WTC11 (cell line): ENCODE results near the gene SERPINH1. TPM values are rescaled to one million over a fixed set of nuclear protein-coding genes. Genes with fewer than 3 reads are reported as not detected.

ENCODE experiments used
- ATAC-seq: fragments of 200-7000 bp; cut with Tn5 transposase; 2 replicates; pipeline ENCODE4 v1.10.0; 2021; ENCODE audit warnings: mild to moderate bottlenecking, moderate library complexity
- CTCF ChIA-PET: fragments of 300-600 bp; sonication (Branson Sonifier 250); formaldehyde crosslinking; loops from one replicate; lab custom pipeline; 2021; ENCODE audit warnings: antibody characterized with exemption; lab: Charles Lee
- POLR2A ChIA-PET: fragments of 350-600 bp; sonication (Branson Sonifier 250); formaldehyde crosslinking; loops from one replicate; lab custom pipeline; 2021; ENCODE audit warnings: antibody characterized with exemption; lab: Charles Lee
- DNase-seq: peaks from one replicate; pipeline ENCODE4 v3.0.0; 2021; ENCODE audit warnings: low spot score
- H3K27ac Mint-ChIP-seq: 2 replicates; pipeline ENCODE4 v1.8.0; 2021; ENCODE audit warnings: mixed read lengths
- H3K27me3 Mint-ChIP-seq: 2 replicates; pipeline ENCODE4 v1.8.0; 2021; ENCODE audit warnings: low read depth, mild to moderate bottlenecking, moderate library complexity, mixed read lengths
- H3K36me3 Mint-ChIP-seq: 2 replicates; pipeline ENCODE4 v1.8.0; 2021; ENCODE audit warnings: mixed read lengths
- H3K4me1 Mint-ChIP-seq: 2 replicates; pipeline ENCODE4 v1.8.0; 2022; ENCODE audit warnings: mixed read lengths
- H3K4me3 Mint-ChIP-seq: 2 replicates; pipeline ENCODE4 v1.8.0; 2021; ENCODE audit warnings: mild to moderate bottlenecking, moderate library complexity, mixed read lengths
- H3K9me3 Mint-ChIP-seq: 2 replicates; pipeline ENCODE4 v1.8.0; 2021; ENCODE audit warnings: mixed read lengths
- FOXK1 ChIP-seq: sonication (generic); formaldehyde crosslinking; IDR thresholded peaks from 2 replicates; pipeline ENCODE4 v1.8.0; 2022; ENCODE audit warnings: mild to moderate bottlenecking, moderate library complexity, missing genetic modification reagents
- GABPB1 ChIP-seq: sonication (generic); formaldehyde crosslinking; IDR thresholded peaks from 2 replicates; pipeline ENCODE4 v1.8.1; 2023; ENCODE audit warnings: mild to moderate bottlenecking, missing genetic modification reagents
- MYBL2 ChIP-seq: sonication (generic); formaldehyde crosslinking; IDR thresholded peaks from 2 replicates; pipeline ENCODE4 v1.8.1; 2023; ENCODE audit warnings: mild to moderate bottlenecking, moderate library complexity, missing genetic modification reagents
- OVOL2 ChIP-seq: fragments of 250-450 bp; sonication (Bioruptor Pico); IDR thresholded peaks from 2 replicates; pipeline ENCODE4 v1.9.0; 2021; ENCODE audit warnings: mild to moderate bottlenecking, borderline replicate concordance
- PRRX2 ChIP-seq: fragments of 250-450 bp; sonication (Bioruptor Pico); IDR thresholded peaks from 2 replicates; pipeline ENCODE4 v1.8.0; 2021; ENCODE audit warnings: mild to moderate bottlenecking
- TEAD4 ChIP-seq: sonication (generic); formaldehyde crosslinking; IDR thresholded peaks from 2 replicates; pipeline ENCODE4 v1.8.0; 2022; ENCODE audit warnings: mild to moderate bottlenecking, missing genetic modification reagents
- ZNF317 ChIP-seq: sonication (generic); formaldehyde crosslinking; IDR thresholded peaks from 2 replicates; pipeline ENCODE4 v1.8.1; 2023; ENCODE audit warnings: low read depth, mild to moderate bottlenecking, moderate library complexity, missing genetic modification reagents, borderline replicate concordance
- total RNA-seq: library from RNA; stranded (reverse); gene quantifications from 3 replicates; pipeline ENCODE4 v1.2.3, GENCODE V29; 2021
- TF ChIP-seq, protein P1 (sequence below): sonication (generic); formaldehyde crosslinking; IDR thresholded peaks from 2 replicates; pipeline ENCODE4 v1.8.1; 2022; ENCODE audit warnings: mild to moderate bottlenecking, missing genetic modification reagents, moderate library complexity, borderline replicate concordance
- TF ChIP-seq, protein P2 (sequence below): sonication (generic); formaldehyde crosslinking; IDR thresholded peaks from 2 replicates; pipeline ENCODE4 v1.8.0; 2022; ENCODE audit warnings: mild to moderate bottlenecking, missing genetic modification reagents
- TF ChIP-seq, protein P3 (sequence below): sonication (generic); formaldehyde crosslinking; IDR thresholded peaks from 2 replicates; pipeline ENCODE4 v1.8.0; 2022; ENCODE audit warnings: missing genetic modification reagents
- TF ChIP-seq, protein P4 (sequence below): sonication (generic); formaldehyde crosslinking; IDR thresholded peaks from 2 replicates; pipeline ENCODE4 v1.8.0; 2023; ENCODE audit warnings: mild to moderate bottlenecking, missing genetic modification reagents
- TF ChIP-seq, protein P5 (sequence below): sonication (generic); formaldehyde crosslinking; IDR thresholded peaks from 2 replicates; pipeline ENCODE4 v1.8.0; 2022; ENCODE audit warnings: mild to moderate bottlenecking, missing genetic modification reagents

SERPINH1 gene
- total RNA-seq, 1 experiment from 2014 or later, result 411 TPM

DNA sequence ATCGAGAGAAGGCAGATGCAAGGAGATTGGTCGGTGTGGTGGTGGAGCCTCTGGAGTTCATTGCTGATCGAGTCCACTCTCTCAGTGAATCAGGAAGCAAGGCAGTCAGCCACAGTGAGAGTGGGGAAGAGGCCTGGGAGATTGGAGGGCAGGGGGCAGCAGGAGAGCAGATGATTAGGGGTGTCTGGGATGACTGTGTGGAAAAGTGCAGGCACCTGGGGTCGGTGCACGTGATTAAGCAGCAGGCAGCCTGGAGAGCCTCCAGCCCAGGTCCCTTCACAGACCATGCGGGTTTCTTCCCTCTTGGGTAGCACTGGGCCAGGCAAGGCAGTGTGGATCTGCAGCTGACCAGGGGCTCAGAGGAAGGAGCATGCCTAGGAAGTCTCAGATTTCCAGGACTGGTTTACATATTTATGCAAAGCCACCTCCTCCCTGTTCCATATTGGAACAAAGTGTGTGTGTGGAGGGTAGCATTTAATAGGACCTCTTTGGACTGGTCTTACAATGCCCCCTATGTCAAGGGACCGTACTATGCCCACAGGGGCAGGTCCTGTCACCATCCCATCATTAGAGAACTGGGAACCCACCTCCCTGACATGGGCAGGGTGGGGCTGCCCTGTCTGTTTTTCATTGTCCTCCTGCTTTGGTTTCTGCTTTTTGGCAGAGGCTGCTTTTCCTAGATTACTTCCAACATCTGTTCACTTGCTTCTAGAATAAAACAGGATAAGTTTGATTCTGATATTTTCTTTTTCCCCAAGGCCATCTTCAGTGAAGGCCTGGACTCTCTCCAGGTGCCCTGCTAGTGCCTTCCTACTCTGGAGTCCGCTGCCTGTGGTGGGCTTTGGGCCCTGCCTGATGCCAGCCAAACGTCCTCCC lies 22.4 kb upstream of the SERPINH1 start:
- DNase-seq, result no peak
- H3K27me3 Mint-ChIP-seq, result peaks cover 2% of the 10 kb centered on the region; the same call in 1 of the 2 replicates
- H3K4me3 Mint-ChIP-seq, result no peak overlapping the region
- no peaks in the 10 kb centered on the region for H3K4me1 Mint-ChIP-seq
- ATAC-seq, result no peak
- TF ChIP-seq, protein P1, sequence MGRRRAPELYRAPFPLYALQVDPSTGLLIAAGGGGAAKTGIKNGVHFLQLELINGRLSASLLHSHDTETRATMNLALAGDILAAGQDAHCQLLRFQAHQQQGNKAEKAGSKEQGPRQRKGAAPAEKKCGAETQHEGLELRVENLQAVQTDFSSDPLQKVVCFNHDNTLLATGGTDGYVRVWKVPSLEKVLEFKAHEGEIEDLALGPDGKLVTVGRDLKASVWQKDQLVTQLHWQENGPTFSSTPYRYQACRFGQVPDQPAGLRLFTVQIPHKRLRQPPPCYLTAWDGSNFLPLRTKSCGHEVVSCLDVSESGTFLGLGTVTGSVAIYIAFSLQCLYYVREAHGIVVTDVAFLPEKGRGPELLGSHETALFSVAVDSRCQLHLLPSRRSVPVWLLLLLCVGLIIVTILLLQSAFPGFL, result no peak
- H3K36me3 Mint-ChIP-seq, result no peaks in the 10 kb centered on the region
- H3K27ac Mint-ChIP-seq, result no peak overlapping the region
- ChIA-PET CTCF (interaction anchor here (1.1 to 1.2 kb wide), 2 partner anchors 8 to 114 kb away, joined by 3 read pairs; no protein-coding TSS in a partner anchor), POLR2A (no interaction called here)
- H3K9me3 Mint-ChIP-seq, result no peaks in the 10 kb centered on the region

DNA sequence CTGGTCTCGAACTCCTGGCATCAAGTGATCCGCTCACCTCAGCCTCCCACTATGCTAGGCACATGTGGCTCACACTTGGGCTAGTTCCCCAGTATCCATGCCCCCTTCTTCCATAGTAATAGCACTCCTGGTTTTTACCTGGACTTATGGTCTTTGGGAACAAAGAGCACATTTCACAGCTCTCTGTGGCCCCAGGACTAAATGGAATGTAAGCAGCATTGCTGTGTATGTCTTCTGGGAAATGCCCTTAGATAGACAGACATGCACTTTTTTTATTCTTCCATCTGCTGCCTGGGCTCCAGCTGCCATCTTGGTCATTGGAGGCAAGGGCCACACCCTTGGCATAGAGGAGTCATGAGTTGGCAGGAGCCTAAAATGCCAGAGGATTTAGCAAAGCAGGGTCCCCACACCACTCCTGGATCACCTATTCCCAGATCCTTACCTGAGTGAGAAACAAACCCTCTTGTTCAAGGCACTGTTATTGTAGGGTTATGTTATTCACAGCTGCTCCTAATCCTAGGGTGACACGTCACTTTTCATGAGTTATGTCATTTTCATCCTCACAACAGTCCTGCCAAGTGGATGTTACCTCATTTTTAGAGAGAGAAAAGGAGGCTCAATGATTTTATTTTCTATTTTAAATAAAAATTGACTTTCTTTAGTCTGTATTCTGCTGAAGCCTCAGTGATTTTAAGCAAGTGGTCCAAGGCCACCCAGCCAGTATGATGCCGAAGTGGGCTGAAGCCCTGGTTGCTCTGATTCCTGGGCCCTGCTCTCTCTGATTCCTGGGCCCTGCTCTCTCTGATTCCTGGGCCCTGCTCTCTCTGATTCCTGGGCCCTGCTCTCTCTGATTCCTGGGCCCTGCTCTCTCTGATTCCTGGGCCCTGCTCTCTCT lies 20.6 kb upstream of the SERPINH1 start:
- TF ChIP-seq, protein P2, sequence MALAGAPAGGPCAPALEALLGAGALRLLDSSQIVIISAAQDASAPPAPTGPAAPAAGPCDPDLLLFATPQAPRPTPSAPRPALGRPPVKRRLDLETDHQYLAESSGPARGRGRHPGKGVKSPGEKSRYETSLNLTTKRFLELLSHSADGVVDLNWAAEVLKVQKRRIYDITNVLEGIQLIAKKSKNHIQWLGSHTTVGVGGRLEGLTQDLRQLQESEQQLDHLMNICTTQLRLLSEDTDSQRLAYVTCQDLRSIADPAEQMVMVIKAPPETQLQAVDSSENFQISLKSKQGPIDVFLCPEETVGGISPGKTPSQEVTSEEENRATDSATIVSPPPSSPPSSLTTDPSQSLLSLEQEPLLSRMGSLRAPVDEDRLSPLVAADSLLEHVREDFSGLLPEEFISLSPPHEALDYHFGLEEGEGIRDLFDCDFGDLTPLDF, result no peak
- H3K4me3 Mint-ChIP-seq, result no peak overlapping the region
- H3K4me1 Mint-ChIP-seq, result no peaks in the 10 kb centered on the region
- ATAC-seq (no peak), DNase-seq (no peak)
- CTCF ChIA-PET, result interaction anchor here (0.7 to 1.2 kb wide), 3 partner anchors 10 to 270 kb away, joined by 3 read pairs; no protein-coding TSS in a partner anchor
- no peak overlapping the region for H3K27ac Mint-ChIP-seq
- POLR2A ChIA-PET, result interaction anchor here (0.6 kb wide), 1 partner anchor 87 kb away, joined by 4 read pairs; no protein-coding TSS in a partner anchor
- H3K27me3 Mint-ChIP-seq, result peaks cover under 1% of the 10 kb centered on the region; the same call in 1 of the 2 replicates
- H3K9me3 Mint-ChIP-seq, result no peaks in the 10 kb centered on the region
- H3K36me3 Mint-ChIP-seq, result no peaks in the 10 kb centered on the region

DNA sequence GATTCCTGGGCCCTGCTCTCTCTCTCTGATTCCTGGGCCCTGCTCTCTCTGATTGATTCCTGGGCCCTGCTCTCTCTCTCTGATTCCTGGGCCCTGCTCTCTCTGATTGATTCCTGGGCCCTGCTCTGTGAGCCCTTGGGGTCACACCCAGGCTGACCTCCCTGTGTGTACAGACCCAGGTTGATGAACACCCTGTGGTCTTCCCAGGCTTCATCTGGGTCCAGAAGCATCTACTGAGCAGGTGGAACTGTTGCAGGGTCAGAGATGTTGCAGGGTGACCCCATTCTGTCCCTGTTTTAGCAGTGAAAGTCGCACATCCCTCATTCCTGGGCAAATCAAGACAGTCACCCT lies 20.0 kb upstream of the SERPINH1 start:
- TF ChIP-seq FOXK1 (CRISPR knock-in tag) (no peak), PRRX2 (CRISPR knock-in tag) (no peak), ZNF317 (CRISPR knock-in tag) (no peak), GABPB1 (CRISPR knock-in tag) (no peak), OVOL2 (CRISPR knock-in tag) (no peak), MYBL2 (CRISPR knock-in tag) (no peak), TEAD4 (CRISPR knock-in tag) (no peak)
- TF ChIP-seq, protein P3, sequence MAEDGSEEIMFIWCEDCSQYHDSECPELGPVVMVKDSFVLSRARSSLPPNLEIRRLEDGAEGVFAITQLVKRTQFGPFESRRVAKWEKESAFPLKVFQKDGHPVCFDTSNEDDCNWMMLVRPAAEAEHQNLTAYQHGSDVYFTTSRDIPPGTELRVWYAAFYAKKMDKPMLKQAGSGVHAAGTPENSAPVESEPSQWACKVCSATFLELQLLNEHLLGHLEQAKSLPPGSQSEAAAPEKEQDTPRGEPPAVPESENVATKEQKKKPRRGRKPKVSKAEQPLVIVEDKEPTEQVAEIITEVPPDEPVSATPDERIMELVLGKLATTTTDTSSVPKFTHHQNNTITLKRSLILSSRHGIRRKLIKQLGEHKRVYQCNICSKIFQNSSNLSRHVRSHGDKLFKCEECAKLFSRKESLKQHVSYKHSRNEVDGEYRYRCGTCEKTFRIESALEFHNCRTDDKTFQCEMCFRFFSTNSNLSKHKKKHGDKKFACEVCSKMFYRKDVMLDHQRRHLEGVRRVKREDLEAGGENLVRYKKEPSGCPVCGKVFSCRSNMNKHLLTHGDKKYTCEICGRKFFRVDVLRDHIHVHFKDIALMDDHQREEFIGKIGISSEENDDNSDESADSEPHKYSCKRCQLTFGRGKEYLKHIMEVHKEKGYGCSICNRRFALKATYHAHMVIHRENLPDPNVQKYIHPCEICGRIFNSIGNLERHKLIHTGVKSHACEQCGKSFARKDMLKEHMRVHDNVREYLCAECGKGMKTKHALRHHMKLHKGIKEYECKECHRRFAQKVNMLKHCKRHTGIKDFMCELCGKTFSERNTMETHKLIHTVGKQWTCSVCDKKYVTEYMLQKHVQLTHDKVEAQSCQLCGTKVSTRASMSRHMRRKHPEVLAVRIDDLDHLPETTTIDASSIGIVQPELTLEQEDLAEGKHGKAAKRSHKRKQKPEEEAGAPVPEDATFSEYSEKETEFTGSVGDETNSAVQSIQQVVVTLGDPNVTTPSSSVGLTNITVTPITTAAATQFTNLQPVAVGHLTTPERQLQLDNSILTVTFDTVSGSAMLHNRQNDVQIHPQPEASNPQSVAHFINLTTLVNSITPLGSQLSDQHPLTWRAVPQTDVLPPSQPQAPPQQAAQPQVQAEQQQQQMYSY (CRISPR knock-in tag), result no peak
- TF ChIP-seq, protein P4, sequence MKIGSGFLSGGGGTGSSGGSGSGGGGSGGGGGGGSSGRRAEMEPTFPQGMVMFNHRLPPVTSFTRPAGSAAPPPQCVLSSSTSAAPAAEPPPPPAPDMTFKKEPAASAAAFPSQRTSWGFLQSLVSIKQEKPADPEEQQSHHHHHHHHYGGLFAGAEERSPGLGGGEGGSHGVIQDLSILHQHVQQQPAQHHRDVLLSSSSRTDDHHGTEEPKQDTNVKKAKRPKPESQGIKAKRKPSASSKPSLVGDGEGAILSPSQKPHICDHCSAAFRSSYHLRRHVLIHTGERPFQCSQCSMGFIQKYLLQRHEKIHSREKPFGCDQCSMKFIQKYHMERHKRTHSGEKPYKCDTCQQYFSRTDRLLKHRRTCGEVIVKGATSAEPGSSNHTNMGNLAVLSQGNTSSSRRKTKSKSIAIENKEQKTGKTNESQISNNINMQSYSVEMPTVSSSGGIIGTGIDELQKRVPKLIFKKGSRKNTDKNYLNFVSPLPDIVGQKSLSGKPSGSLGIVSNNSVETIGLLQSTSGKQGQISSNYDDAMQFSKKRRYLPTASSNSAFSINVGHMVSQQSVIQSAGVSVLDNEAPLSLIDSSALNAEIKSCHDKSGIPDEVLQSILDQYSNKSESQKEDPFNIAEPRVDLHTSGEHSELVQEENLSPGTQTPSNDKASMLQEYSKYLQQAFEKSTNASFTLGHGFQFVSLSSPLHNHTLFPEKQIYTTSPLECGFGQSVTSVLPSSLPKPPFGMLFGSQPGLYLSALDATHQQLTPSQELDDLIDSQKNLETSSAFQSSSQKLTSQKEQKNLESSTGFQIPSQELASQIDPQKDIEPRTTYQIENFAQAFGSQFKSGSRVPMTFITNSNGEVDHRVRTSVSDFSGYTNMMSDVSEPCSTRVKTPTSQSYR (CRISPR knock-in tag), result no peak
- TF ChIP-seq, protein P5, sequence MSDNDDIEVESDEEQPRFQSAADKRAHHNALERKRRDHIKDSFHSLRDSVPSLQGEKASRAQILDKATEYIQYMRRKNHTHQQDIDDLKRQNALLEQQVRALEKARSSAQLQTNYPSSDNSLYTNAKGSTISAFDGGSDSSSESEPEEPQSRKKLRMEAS (CRISPR knock-in tag), result no peak
- no peak for DNase-seq
- ChIA-PET POLR2A (no interaction called here), CTCF (interaction anchor here (1.4 to 3.1 kb wide), 3 partner anchors 11 to 98 kb away, joined by 5 to 15 read pairs (median 6); partner anchors contain the start of gene GDPD5)
- no peaks in the 10 kb centered on the region for H3K36me3 Mint-ChIP-seq
- no peaks in the 10 kb centered on the region for H3K4me1 Mint-ChIP-seq
- no peaks in the 10 kb centered on the region for H3K9me3 Mint-ChIP-seq
- ATAC-seq, result no peak
- H3K27me3 Mint-ChIP-seq, result no peaks in the 10 kb centered on the region; the same call in 1 of the 2 replicates
- no peak overlapping the region for H3K27ac Mint-ChIP-seq
- no peak overlapping the region for H3K4me3 Mint-ChIP-seq
